Heart left ventricle (tissue), 16 donors: ENCODE data around the gene CYB5R4. TPM values are rescaled to one million over a fixed set of nuclear protein-coding genes. Genes with fewer than 3 reads are reported as not detected.

Source experiments
- ATAC-seq, 4 donors: fragments of 200-7000 bp; cut with Tn5 transposase; one replicate each; pipeline ENCODE4 v1.9.1; 2020 to 2022; ENCODE audit warnings: moderate library complexity in 4 of 4, mild to moderate bottlenecking in 3 of 4, moderate number of reproducible peaks in 1 of 4
- DNase-seq, 5 donors: peaks; one replicate each; pipeline ENCODE4 v3.0.0-alpha.2; 2020
- H3K27ac ChIP-seq, 12 donors: fragments of 200-600 bp; sonication (generic) in 4 of 12; one replicate each; pipeline versions ENCODE4 v1.5.0 to v1.8.0; 2016 to 2022; ENCODE audit warnings: mild to moderate bottlenecking in 2 of 12
- H3K27me3 ChIP-seq, 9 donors: fragments of 200-600 bp; sonication (generic) in 2 of 9; one replicate each; pipeline versions ENCODE4 v1.5.1 to v1.8.0; 2016 to 2022; ENCODE audit warnings: mild to moderate bottlenecking in 3 of 9
- H3K36me3 ChIP-seq, 9 donors: fragments of 200-600 bp; sonication (generic) in 2 of 9; one replicate each; pipeline versions ENCODE4 v1.5.0 to v1.8.0; 2018 to 2022; ENCODE audit warnings: mild to moderate bottlenecking in 2 of 9
- H3K4me1 ChIP-seq, 12 donors: fragments of 200-600 bp; sonication (generic) in 4 of 12; one replicate each; pipeline versions ENCODE4 v1.5.0 to v1.8.0; 2016 to 2022; ENCODE audit warnings: mild to moderate bottlenecking in 3 of 12
- H3K4me3 ChIP-seq, 12 donors: fragments of 200-600 bp; sonication (generic) in 4 of 12; one replicate each; pipeline versions ENCODE4 v1.5.0 to v1.8.0; 2017 to 2022; ENCODE audit warnings: mild to moderate bottlenecking in 9 of 12, moderate library complexity in 4 of 12
- H3K9me3 ChIP-seq, 12 donors: fragments of 200-600 bp; sonication (generic) in 4 of 12; one replicate each; pipeline versions ENCODE4 v1.5.0 to v1.8.0; 2016 to 2022; ENCODE audit warnings: mild to moderate bottlenecking in 1 of 12
- POLR2A ChIP-seq, 2 donors: fragments of 450-650 bp; IDR thresholded peaks; one replicate each; pipeline ENCODE4 v1.6.1; 2017; ENCODE audit warnings: antibody characterized with exemption in 2 of 2, mild to moderate bottlenecking in 2 of 2, moderate library complexity in 2 of 2
- WGBS, 4 donors: extraction: QIAGEN DNeasy Blood & Tissue Kit in 2 of 4; methylation state at CpG; one replicate each; pipeline versions ENCODE4 v1.1.5 to v1.1.7; 2013 to 2018; 5-methylcytosine and 5-hydroxymethylcytosine counted together
- intact Hi-C, 10 donors: fragments of 100-400 bp; cut with DNase I; formaldehyde crosslinking; loops; one replicate each; pipeline versions ENCODE4 v1.11.1 to v1.14.2; 2022
- polyA plus RNA-seq, 2 donors: library from polyadenylated mRNA; stranded (reverse); fragments of 200-250 nt; gene quantifications; one replicate each; pipeline ENCODE4 v1.2.3, GENCODE V29; 2013
- total RNA-seq, 9 donors: library from RNA; depleted of rRNA in 2 of 9; stranded (reverse); fragments of >200 nt in 2 of 9; fragmentation: NEBNext Ultra II Directional in 3 of 9; extraction: Animal tissue kit (Norgen Biotek cat#: 25700) in 3 of 9; gene quantifications; one replicate each; pipeline versions ENCODE4 v1.1.0 to v1.2.4, GENCODE V29; 2016 to 2023
- TF ChIP-seq, protein P1 (sequence below), 12 donors: fragments of 200-600 bp; sonication (generic) in 4 of 12; IDR thresholded peaks; one replicate each; pipeline versions ENCODE4 v1.5.0 to v1.8.0; 2018 to 2022; ENCODE audit warnings: antibody characterized with exemption in 12 of 12, mild to moderate bottlenecking in 5 of 12
- donor health status: ischemic (EF 13 %, LVEDD 7.1; RV severe dilation, severe dysfunction).
- donor health status: healthy with polysubstance abuse.
- donor health status: DM: no; HTN: yes; CAD: no.
- donor health status: DM: no; HTN: no; CAD: no.
- donor health status: ischemic (EF 25% LVEDD 6.9; RV normal size, moderate dysfunction).
- donor health status: ischemic (EF 25% LVEDD 5.7; RV mildly dilated, moderate dysfunction).
- donor health status: healthy.
- donor health status: DM: yes; HTN: yes; CAD: no.
- donor health status: ischemic (EF 35%, LVEDD 5.7; RV mildly dilated, moderate dysfunction).
- donor health status: nonischemic (EF 11% LVEDD 7.7; RV severe dilation, severe dysfunction).
- donor health status: DM: yes; HTN: yes; CAD: no.
- donor health status: PGD.
- donor health status: ischemic (EF 29% LVEDD 5.4; RV normal size, mild dysfunction).
- donor health status: nonischemic (EF 23%, LVEDD 6.1; RV moderate dilation, normal function).

The CYB5R4 gene
- total and polyA plus RNA-seq, 11 donors = 1.3 to 29.0 (median 15.6) TPM

- no peak overlapping the region for H3K4me3 ChIP-seq
- no peaks in the 10 kb centered on the region for H3K27me3 ChIP-seq
- H3K36me3 ChIP-seq = peaks cover 0 to 25% (median 17%) of the 10 kb centered on the region in 9 donors
- 90 to 96% (median 95%) methylated on average over 4 of the region's 4 CpGs for WGBS, 4 donors
- H3K4me1 ChIP-seq = peaks cover 0 to 32% (median 0%) of the 10 kb centered on the region in 12 donors
- intact Hi-C loops = no loop called here
- DNase-seq (no peak), ATAC-seq (no peak)
- TF ChIP-seq POLR2A (IDR thresholded peaks at IDR 0.05) = no peak
- H3K9me3 ChIP-seq = no peaks in the 10 kb centered on the region
- H3K27ac ChIP-seq = no peak overlapping the region
These were observed 11.2 kb downstream of the CYB5R4 start for GRCh38 chr6:83870649-83871048.

- DNase-seq (no peak), ATAC-seq (no peak)
- peaks cover 0 to 11% (median 4%) of the 10 kb centered on the region in 9 donors for H3K36me3 ChIP-seq
- H3K4me3 ChIP-seq = no peak overlapping the region
- intact Hi-C loops = no loop called here
- 92 to 95% (median 93%) methylated on average over 3 of the region's 3 CpGs for whole genome bisulfite sequencing, 4 donors
- H3K9me3 ChIP-seq = no peaks in the 10 kb centered on the region
- no peak overlapping the region for H3K27ac ChIP-seq
- TF ChIP-seq, protein P1, sequence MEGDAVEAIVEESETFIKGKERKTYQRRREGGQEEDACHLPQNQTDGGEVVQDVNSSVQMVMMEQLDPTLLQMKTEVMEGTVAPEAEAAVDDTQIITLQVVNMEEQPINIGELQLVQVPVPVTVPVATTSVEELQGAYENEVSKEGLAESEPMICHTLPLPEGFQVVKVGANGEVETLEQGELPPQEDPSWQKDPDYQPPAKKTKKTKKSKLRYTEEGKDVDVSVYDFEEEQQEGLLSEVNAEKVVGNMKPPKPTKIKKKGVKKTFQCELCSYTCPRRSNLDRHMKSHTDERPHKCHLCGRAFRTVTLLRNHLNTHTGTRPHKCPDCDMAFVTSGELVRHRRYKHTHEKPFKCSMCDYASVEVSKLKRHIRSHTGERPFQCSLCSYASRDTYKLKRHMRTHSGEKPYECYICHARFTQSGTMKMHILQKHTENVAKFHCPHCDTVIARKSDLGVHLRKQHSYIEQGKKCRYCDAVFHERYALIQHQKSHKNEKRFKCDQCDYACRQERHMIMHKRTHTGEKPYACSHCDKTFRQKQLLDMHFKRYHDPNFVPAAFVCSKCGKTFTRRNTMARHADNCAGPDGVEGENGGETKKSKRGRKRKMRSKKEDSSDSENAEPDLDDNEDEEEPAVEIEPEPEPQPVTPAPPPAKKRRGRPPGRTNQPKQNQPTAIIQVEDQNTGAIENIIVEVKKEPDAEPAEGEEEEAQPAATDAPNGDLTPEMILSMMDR (IDR thresholded peaks at IDR 0.05) = no peak
- TF ChIP-seq POLR2A (IDR thresholded peaks at IDR 0.05) = no peak
- H3K27me3 ChIP-seq = no peaks in the 10 kb centered on the region
- peaks cover 0 to 28% (median 0%) of the 10 kb centered on the region in 12 donors for H3K4me1 ChIP-seq
These were observed 13.1 kb downstream of the CYB5R4 start for GRCh38 chr6:83872386-83873118.

DNA sequence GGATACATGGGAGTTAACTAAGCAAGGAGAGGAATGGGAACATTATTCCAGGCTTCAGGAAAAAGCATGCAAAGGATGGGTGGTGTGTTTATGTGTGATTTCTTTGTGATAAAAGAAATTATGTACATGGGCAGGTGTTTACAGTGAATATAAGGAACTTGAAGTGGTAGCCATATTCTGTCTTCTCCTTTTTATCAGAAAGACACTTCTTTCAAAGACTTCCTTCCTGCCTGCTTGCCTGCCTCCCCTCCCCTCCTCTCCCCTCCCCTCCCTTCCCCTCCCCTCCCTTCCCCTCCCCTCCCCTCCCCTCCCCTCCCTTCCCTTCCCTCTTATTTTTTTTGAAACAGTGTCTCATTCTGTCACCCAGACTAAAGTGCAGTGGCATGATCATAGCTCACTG lies 14.4 kb downstream of the CYB5R4 start:
- no peak for TF ChIP-seq POLR2A (IDR thresholded peaks at IDR 0.05)
- Histone ChIP-seq H3K27ac (no peak overlapping the region), H3K36me3 (peaks cover 0 to 10% (median 0%) of the 10 kb centered on the region in 9 donors), H3K9me3 (no peaks in the 10 kb centered on the region), H3K4me3 (no peak overlapping the region), H3K4me1 (peaks cover 0 to 16% (median 0%) of the 10 kb centered on the region in 12 donors), H3K27me3 (no peaks in the 10 kb centered on the region)
- ATAC-seq (no peak), DNase-seq (no peak)
- intact Hi-C loops = no loop called here

DNA sequence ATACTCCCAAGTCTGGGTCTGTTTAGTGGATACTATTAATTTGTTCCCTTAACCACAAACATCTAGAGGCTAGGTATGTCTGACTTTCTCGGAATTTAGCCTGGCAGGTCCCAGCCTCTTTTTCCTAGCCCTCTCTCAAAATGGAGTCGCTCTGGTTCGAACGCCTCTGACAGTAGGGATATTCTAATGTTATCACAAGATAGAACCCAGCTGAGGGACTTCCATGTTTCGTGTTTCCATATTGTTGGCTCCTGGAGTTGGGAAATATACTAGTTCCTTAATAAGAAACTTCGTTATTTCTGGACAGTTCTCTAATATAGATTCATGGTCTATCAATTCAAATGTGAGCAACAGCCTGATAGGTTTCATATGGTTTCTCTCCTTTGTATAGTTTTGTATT lies 16.4 kb downstream of the CYB5R4 start:
- no peaks in the 10 kb centered on the region for H3K27me3 ChIP-seq
- no peak overlapping the region for H3K27ac ChIP-seq
- no peaks in the 10 kb centered on the region for H3K9me3 ChIP-seq
- H3K36me3 ChIP-seq = peaks cover 0 to 2% (median 0%) of the 10 kb centered on the region in 9 donors
- H3K4me1 ChIP-seq = peaks cover 0 to 16% (median 0%) of the 10 kb centered on the region in 12 donors
- DNase-seq = no peak
- intact Hi-C loops = no loop called here
- no peak overlapping the region for H3K4me3 ChIP-seq
- ATAC-seq = no peak
- WGBS, 4 donors = 90 to 97% (median 92%) methylated on average over 6 of the region's 6 CpGs
- TF ChIP-seq POLR2A (IDR thresholded peaks at IDR 0.05) = no peak
- TF ChIP-seq, protein P1 (IDR thresholded peaks at IDR 0.05) = no peak

GRCh38 chr6:83878902-83879644 lies 19.6 kb downstream of the CYB5R4 start:
- DNase-seq (no peak), ATAC-seq (no peak)
- no peaks in the 10 kb centered on the region for H3K27me3 ChIP-seq
- no peak overlapping the region for H3K27ac ChIP-seq
- no peaks in the 10 kb centered on the region for H3K4me1 ChIP-seq
- 68 to 73% (median 71%) methylated on average over 4 of the region's 4 CpGs for WGBS, 4 donors
- intact Hi-C loops = no loop called here
- TF ChIP-seq, protein P1 (IDR thresholded peaks at IDR 0.05) = no peak
- TF ChIP-seq POLR2A (IDR thresholded peaks at IDR 0.05) = no peak
- no peaks in the 10 kb centered on the region for H3K9me3 ChIP-seq
- no peak overlapping the region for H3K4me3 ChIP-seq
- no peaks in the 10 kb centered on the region for H3K36me3 ChIP-seq
